HepG2 (cell line): ENCODE measurements around the gene TMEM167B. TPM values are rescaled to one million over a fixed set of nuclear protein-coding genes. Genes with fewer than 3 reads are reported as not detected.

ENCODE experiments used
- ELF1 ChIP-seq: sonication (generic); formaldehyde crosslinking; IDR thresholded peaks from 2 replicates; pipeline ENCODE4 v1.4.0; 2020; ENCODE audit warnings: missing genetic modification reagents
- FOSL2 ChIP-seq: sonication (generic); formaldehyde crosslinking; IDR thresholded peaks from 2 replicates; pipeline ENCODE4 v1.4.0; 2020; ENCODE audit warnings: missing genetic modification reagents
- HOXD1 ChIP-seq: sonication (generic); formaldehyde crosslinking; IDR thresholded peaks from 2 replicates; pipeline ENCODE4 v1.5.0; 2020; ENCODE audit warnings: missing genetic modification reagents
- PCBP2 ChIP-seq: fragments of 200-400 bp; formaldehyde crosslinking; optimal IDR thresholded peaks from 2 replicates; pipeline ENCODE3; 2018; ENCODE audit warnings: low read length, low read depth; ENCODE audit not compliant: poor library complexity, severe bottlenecking
- PHB2 ChIP-seq: fragments of 450-650 bp; IDR thresholded peaks from 2 replicates; pipeline ENCODE4 v1.6.1; 2018; ENCODE audit not compliant: partially characterized antibody
- RBM22 ChIP-seq: fragments of 200-400 bp; formaldehyde crosslinking; optimal IDR thresholded peaks from 2 replicates; pipeline ENCODE3; 2017; ENCODE audit warnings: mild to moderate bottlenecking, low read length, moderate library complexity
- SIN3B ChIP-seq: fragments of 150-350 bp; IDR thresholded peaks from 2 replicates; pipeline ENCODE4 v1.6.1; 2014; ENCODE audit warnings: low read length
- SNAI1 ChIP-seq: sonication (generic); formaldehyde crosslinking; IDR thresholded peaks from 2 replicates; pipeline ENCODE4 v1.5.0; 2020; ENCODE audit warnings: mild to moderate bottlenecking, missing genetic modification reagents, borderline replicate concordance
- SPEN ChIP-seq: sonication (generic); formaldehyde crosslinking; IDR thresholded peaks from 2 replicates; pipeline ENCODE4 v1.5.1; 2020; ENCODE audit warnings: low read depth, mild to moderate bottlenecking, missing genetic modification reagents
- SRSF9 ChIP-seq: fragments of 200-400 bp; formaldehyde crosslinking; IDR thresholded peaks from 2 replicates; pipeline ENCODE4 v1.6.1; 2018; ENCODE audit warnings: borderline replicate concordance, mild to moderate bottlenecking, low read depth, low read length; ENCODE audit not compliant: insufficient read depth, poor library complexity, severe bottlenecking
- ZFP82 ChIP-seq: sonication (generic); formaldehyde crosslinking; IDR thresholded peaks from 2 replicates; pipeline ENCODE4 v1.5.1; 2020; ENCODE audit warnings: mild to moderate bottlenecking, missing genetic modification reagents, borderline replicate concordance
- ZNF850 ChIP-seq: sonication (generic); formaldehyde crosslinking; conservative IDR thresholded peaks from 2 replicates; pipeline ENCODE4 v1.9.0; 2021; ENCODE audit warnings: mild to moderate bottlenecking, missing genetic modification reagents
- polyA plus RNA-seq, 8 experiments: library from polyadenylated mRNA; depleted of rRNA in 3 of 8; stranded (reverse) in 7 of 8; unstranded in 1 of 8; fragments of >200 nt; fragmentation: Illumina TruSeq in 4 of 8; extraction: Trizol in 4 of 8; gene quantifications; 2 replicates each; pipeline versions ENCODE4 v1.2.1 to v1.2.3, GENCODE V29; 2011 to 2016; ENCODE audit warnings: low read depth in 4 of 8, missing spikeins in 1 of 8, mixed read lengths in 1 of 8; ENCODE audit not compliant: insufficient read depth in 1 of 8
- total RNA-seq, 5 experiments: library from RNA; depleted of rRNA; stranded (reverse); fragments of >200 nt; fragmentation: Illumina TruSeq; extraction: Trizol; gene quantifications; 2 replicates each; pipeline ENCODE4 v1.2.3, GENCODE V29; 2016; ENCODE audit warnings: low read depth in 1 of 5
- TF ChIP-seq, protein P1 (sequence below): sonication (generic); formaldehyde crosslinking; IDR thresholded peaks from 2 replicates; pipeline ENCODE4 v1.4.0; 2020; ENCODE audit warnings: missing genetic modification reagents, borderline replicate concordance
- TF ChIP-seq, protein P2 (sequence below): sonication (generic); formaldehyde crosslinking; IDR thresholded peaks from 2 replicates; pipeline ENCODE4 v1.4.0; 2020; ENCODE audit warnings: mild to moderate bottlenecking, missing genetic modification reagents
- TF ChIP-seq, protein P3 (sequence below): sonication (generic); formaldehyde crosslinking; IDR thresholded peaks from 2 replicates; pipeline ENCODE4 v1.5.0; 2020; ENCODE audit warnings: missing genetic modification reagents
- TF ChIP-seq, protein P4 (sequence below): IDR thresholded peaks from 2 replicates; pipeline ENCODE4 v1.6.1; 2012; ENCODE audit warnings: inconsistent platforms
- TF ChIP-seq, protein P5 (sequence below): sonication (generic); formaldehyde crosslinking; IDR thresholded peaks from 2 replicates; pipeline ENCODE4 v1.5.0; 2020; ENCODE audit warnings: missing genetic modification reagents
- TF ChIP-seq, protein P6 (sequence below): sonication (generic); formaldehyde crosslinking; IDR thresholded peaks from 2 replicates; pipeline ENCODE4 v1.4.0; 2020; ENCODE audit warnings: mild to moderate bottlenecking, low read depth, missing genetic modification reagents

TMEM167B gene
- total and polyA plus RNA-seq, 2 of the 13 experiments (the other 11 are each of a cell fraction or from before 2014, with no cell fraction given) = 9.5 to 22.4 TPM

DNA sequence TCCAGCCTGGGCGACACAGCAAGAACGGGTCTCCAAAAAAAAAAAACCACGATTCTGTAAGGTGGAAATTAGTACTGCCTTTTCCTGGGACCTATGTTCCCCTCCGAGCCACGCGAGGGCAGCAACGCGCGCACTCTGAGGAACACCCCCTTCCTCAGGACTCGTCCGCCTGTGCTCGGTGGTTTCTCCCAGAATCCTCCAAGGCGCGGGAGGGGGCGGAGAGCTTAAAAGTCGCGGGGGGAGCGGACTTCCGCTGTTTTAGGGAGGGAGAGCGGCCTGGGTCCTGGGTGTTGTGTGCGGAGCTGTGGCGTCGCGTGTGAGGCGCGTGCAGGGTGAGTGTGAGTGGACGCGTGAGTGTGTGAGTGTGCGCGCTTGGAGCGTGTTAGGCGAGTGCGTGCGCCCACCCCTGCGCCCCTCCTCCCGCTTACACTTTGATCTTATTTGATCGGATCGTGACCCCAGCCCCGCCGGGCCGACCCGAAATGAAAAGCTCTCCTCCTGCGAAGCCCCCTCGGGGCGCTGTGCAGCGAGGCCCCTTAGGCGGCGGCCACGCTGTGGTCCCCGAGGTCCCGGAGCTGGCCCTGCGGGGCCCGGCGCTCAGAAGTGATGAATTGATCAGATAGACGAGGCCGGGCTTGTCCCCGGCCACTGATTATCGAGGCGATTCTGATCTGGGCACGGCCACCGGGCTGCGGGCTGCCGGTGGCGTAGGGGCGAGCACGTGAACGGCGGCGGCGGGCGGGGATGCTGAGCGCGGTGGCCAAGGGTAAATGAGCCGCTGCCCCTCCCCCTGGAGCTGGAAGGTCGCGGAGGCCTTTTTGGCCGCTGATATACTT is 9.6 kb downstream of the TMEM167B start (continued):
- TF ChIP-seq, protein P1, sequence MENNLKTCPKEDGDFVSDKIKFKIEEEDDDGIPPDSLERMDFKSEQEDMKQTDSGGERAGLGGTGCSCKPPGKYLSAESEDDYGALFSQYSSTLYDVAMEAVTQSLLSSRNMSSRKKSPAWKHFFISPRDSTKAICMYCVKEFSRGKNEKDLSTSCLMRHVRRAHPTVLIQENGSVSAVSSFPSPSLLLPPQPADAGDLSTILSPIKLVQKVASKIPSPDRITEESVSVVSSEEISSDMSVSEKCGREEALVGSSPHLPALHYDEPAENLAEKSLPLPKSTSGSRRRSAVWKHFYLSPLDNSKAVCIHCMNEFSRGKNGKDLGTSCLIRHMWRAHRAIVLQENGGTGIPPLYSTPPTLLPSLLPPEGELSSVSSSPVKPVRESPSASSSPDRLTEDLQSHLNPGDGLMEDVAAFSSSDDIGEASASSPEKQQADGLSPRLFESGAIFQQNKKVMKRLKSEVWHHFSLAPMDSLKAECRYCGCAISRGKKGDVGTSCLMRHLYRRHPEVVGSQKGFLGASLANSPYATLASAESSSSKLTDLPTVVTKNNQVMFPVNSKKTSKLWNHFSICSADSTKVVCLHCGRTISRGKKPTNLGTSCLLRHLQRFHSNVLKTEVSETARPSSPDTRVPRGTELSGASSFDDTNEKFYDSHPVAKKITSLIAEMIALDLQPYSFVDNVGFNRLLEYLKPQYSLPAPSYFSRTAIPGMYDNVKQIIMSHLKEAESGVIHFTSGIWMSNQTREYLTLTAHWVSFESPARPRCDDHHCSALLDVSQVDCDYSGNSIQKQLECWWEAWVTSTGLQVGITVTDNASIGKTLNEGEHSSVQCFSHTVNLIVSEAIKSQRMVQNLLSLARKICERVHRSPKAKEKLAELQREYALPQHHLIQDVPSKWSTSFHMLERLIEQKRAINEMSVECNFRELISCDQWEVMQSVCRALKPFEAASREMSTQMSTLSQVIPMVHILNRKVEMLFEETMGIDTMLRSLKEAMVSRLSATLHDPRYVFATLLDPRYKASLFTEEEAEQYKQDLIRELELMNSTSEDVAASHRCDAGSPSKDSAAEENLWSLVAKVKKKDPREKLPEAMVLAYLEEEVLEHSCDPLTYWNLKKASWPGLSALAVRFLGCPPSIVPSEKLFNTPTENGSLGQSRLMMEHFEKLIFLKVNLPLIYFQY (CRISPR knock-in tag) = peak; percentile 83
- TF ChIP-seq PCBP2 (no peak), HOXD1 (CRISPR knock-in tag) (peak; percentile 78; the same call in 1 of the 2 replicates), SRSF9 (no peak), FOSL2 (CRISPR knock-in tag) (peak; percentile 62), ZNF850 (CRISPR knock-in tag) (no peak), SPEN (CRISPR knock-in tag) (peak; percentile 96), RBM22 (peak; percentile 98), ELF1 (CRISPR knock-in tag) (peak; percentile 95), ZFP82 (CRISPR knock-in tag) (no peak; the same call in 1 of the 2 replicates), SNAI1 (CRISPR knock-in tag) (peak; percentile 77; the same call in 1 of the 2 replicates), SIN3B (peak; percentile 44; the same call in 1 of the 2 replicates), PHB2 (no peak)
- TF ChIP-seq, protein P2, sequence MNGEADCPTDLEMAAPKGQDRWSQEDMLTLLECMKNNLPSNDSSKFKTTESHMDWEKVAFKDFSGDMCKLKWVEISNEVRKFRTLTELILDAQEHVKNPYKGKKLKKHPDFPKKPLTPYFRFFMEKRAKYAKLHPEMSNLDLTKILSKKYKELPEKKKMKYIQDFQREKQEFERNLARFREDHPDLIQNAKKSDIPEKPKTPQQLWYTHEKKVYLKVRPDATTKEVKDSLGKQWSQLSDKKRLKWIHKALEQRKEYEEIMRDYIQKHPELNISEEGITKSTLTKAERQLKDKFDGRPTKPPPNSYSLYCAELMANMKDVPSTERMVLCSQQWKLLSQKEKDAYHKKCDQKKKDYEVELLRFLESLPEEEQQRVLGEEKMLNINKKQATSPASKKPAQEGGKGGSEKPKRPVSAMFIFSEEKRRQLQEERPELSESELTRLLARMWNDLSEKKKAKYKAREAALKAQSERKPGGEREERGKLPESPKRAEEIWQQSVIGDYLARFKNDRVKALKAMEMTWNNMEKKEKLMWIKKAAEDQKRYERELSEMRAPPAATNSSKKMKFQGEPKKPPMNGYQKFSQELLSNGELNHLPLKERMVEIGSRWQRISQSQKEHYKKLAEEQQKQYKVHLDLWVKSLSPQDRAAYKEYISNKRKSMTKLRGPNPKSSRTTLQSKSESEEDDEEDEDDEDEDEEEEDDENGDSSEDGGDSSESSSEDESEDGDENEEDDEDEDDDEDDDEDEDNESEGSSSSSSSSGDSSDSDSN = peak; percentile 78
- TF ChIP-seq, protein P3, sequence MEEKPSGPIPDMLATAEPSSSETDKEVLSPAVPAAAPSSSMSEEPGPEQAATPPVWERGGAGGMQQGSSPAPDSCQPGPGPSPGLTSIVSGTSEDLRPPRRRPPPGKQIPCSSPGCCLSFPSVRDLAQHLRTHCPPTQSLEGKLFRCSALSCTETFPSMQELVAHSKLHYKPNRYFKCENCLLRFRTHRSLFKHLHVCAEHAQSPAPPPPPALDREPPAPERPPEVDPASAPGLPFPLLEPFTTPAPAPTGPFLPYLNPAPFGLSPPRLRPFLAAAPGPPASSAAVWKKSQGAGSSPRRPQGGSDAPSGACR (CRISPR knock-in tag) = peak; percentile 75; the same call in 1 of the 2 replicates
- TF ChIP-seq, protein P4, sequence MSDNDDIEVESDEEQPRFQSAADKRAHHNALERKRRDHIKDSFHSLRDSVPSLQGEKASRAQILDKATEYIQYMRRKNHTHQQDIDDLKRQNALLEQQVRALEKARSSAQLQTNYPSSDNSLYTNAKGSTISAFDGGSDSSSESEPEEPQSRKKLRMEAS = peak; percentile 98
- TF ChIP-seq, protein P5, sequence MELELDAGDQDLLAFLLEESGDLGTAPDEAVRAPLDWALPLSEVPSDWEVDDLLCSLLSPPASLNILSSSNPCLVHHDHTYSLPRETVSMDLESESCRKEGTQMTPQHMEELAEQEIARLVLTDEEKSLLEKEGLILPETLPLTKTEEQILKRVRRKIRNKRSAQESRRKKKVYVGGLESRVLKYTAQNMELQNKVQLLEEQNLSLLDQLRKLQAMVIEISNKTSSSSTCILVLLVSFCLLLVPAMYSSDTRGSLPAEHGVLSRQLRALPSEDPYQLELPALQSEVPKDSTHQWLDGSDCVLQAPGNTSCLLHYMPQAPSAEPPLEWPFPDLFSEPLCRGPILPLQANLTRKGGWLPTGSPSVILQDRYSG (CRISPR knock-in tag) = no peak
- TF ChIP-seq, protein P6, sequence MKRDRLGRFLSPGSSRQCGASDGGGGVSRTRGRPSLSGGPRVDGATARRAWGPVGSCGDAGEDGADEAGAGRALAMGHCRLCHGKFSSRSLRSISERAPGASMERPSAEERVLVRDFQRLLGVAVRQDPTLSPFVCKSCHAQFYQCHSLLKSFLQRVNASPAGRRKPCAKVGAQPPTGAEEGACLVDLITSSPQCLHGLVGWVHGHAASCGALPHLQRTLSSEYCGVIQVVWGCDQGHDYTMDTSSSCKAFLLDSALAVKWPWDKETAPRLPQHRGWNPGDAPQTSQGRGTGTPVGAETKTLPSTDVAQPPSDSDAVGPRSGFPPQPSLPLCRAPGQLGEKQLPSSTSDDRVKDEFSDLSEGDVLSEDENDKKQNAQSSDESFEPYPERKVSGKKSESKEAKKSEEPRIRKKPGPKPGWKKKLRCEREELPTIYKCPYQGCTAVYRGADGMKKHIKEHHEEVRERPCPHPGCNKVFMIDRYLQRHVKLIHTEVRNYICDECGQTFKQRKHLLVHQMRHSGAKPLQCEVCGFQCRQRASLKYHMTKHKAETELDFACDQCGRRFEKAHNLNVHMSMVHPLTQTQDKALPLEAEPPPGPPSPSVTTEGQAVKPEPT (CRISPR knock-in tag) = peak; percentile 78; the same call in 1 of the 2 replicates
